Caco-2 (cell line): Measurements from ENCODE around the gene GPC5. TPM values are rescaled to one million over a fixed set of nuclear protein-coding genes. Genes with fewer than 3 reads are reported as not detected.

Experiments used
- BruUV-seq: library from RNA; stranded (reverse); fragments of 400-500 nt; replicated peaks from 2 replicates; lab custom pipeline; 2021; lab: Mats Ljungman, UMichigan
- CTCF ChIA-PET: fragments of 300-600 bp; sonication (Branson Sonifier 250); formaldehyde crosslinking; loops from one replicate; lab custom pipeline; 2022; ENCODE audit warnings: antibody characterized with exemption; lab: Charles Lee
- POLR2A ChIA-PET: fragments of 300-600 bp; sonication (Branson Sonifier 250); formaldehyde crosslinking; loops from one replicate; lab custom pipeline; 2022; ENCODE audit warnings: antibody characterized with exemption; lab: Charles Lee
- DNase-seq, 2 experiments: peaks; one replicate each; pipeline versions ENCODE4 v3.0.0 to v3.0.0-alpha.2; 2020 to 2022
- H3K27me3 ChIP-seq: replicated peaks from 2 replicates; pipeline ENCODE4 v1.6.0; 2011; ENCODE audit warnings: low read length; ENCODE audit not compliant: control insufficient read depth, insufficient read depth
- H3K36me3 ChIP-seq: 2 replicates; pipeline ENCODE4 v1.5.1; 2011; ENCODE audit warnings: low read length; ENCODE audit not compliant: control insufficient read depth, insufficient read depth
- H3K4me1 ChIP-seq: fragments of 250-450 bp; sonication (Bioruptor Pico); 2 replicates; pipeline ENCODE4 v1.5.1; 2020; ENCODE audit warnings: mild to moderate bottlenecking
- H3K4me3 ChIP-seq: 2 replicates; pipeline ENCODE4 v1.5.1; 2011; ENCODE audit warnings: low read depth, mild to moderate bottlenecking, control low read depth, low read length
- H3K9me3 ChIP-seq: fragments of 250-450 bp; sonication (Bioruptor Pico); 2 replicates; pipeline ENCODE4 v1.5.1; 2020; ENCODE audit warnings: mild to moderate bottlenecking, moderate library complexity
- H3K27ac Mint-ChIP-seq: one replicate; pipeline ENCODE4 v1.8.0; 2022; ENCODE audit warnings: mixed read lengths; ENCODE audit not compliant: unreplicated experiment
- H3K27me3 Mint-ChIP-seq: one replicate; pipeline ENCODE4 v1.8.0; 2022; ENCODE audit warnings: mixed read lengths; ENCODE audit not compliant: insufficient read depth, unreplicated experiment
- H3K36me3 Mint-ChIP-seq: one replicate; pipeline ENCODE4 v1.8.0; 2022; ENCODE audit warnings: mild to moderate bottlenecking, mixed read lengths; ENCODE audit not compliant: insufficient read depth, unreplicated experiment
- H3K4me1 Mint-ChIP-seq: one replicate; pipeline ENCODE4 v1.8.0; 2022; ENCODE audit warnings: low read depth, mixed read lengths; ENCODE audit not compliant: unreplicated experiment
- H3K4me3 Mint-ChIP-seq: one replicate; pipeline ENCODE4 v1.8.0; 2022; ENCODE audit warnings: mild to moderate bottlenecking, moderate library complexity, mixed read lengths; ENCODE audit not compliant: unreplicated experiment
- H3K9me3 Mint-ChIP-seq: one replicate; pipeline ENCODE4 v1.8.0; 2022; ENCODE audit warnings: mixed read lengths; ENCODE audit not compliant: unreplicated experiment
- intact Hi-C: fragments of 100-400 bp; cut with micrococcal nuclease; formaldehyde crosslinking; loops from one replicate; pipeline ENCODE4 v1.10.0; 2022; ENCODE audit not compliant: unreplicated experiment
- total RNA-seq: library from RNA; stranded (reverse); gene quantifications from 2 replicates; pipeline ENCODE4 v1.2.3, GENCODE V29; 2022
- TF ChIP-seq, protein P1 (sequence below), 2 experiments: fragments of 200-600 bp in 1 of 2; IDR thresholded peaks; 1 replicate in 1 of 2; 2 replicates in 1 of 2; pipeline versions ENCODE4 v1.5.1 to v1.8.0; 2011 to 2022; ENCODE audit warnings: antibody characterized with exemption in 1 of 2, control low read depth in 1 of 2, inconsistent platforms in 1 of 2, low read depth in 1 of 2, low read length in 1 of 2, mild to moderate bottlenecking in 1 of 2, moderate library complexity in 1 of 2; ENCODE audit not compliant: insufficient read depth in 1 of 2, severe bottlenecking in 1 of 2, unreplicated experiment in 1 of 2

Gene GPC5
- total RNA-seq, 1 experiment from 2014 or later: 4.1 TPM

DNA sequence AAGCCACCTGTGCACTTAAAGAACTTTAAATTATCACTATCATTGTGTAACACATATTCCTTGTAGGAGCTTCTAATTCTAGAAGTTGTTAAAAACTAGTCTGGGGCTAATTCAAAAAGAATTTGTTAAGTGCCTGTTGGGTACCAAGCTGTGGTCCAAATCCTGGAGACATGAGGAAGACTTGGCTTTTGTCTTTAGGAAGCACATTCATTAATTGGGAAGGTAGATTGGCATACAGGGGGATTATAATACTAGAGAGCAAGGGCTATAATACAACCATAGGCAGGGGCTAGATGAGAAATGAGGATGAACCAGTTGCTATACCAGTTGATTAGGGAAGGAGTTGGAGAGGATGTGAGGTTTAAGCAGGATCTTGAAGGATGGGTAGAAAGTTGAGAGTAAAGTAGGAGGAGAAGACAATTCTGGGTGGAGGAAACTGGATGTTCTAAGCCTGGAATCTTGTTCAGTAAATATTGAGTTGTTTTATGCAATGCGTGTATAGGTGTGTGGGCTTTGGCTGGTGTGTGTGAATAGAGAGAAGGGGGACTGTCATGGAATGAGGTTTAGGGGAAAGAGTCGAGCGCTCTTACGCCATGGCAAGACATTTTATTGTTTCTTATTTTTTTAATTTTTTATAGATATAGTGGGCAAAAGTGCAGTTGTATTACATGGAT, 350.1 kb downstream of the GPC5 start:
- intact Hi-C loops: no loop called here
- H3K4me3 ChIP-seq: no peak overlapping the region
- no peaks in the 10 kb centered on the region for H3K27me3 ChIP-seq
- no peaks in the 10 kb centered on the region for H3K4me1 Mint-ChIP-seq
- no peak overlapping the region for H3K27ac Mint-ChIP-seq
- no TSS peak for BruUV-seq
- H3K4me3 Mint-ChIP-seq: no peak overlapping the region
- ChIA-PET CTCF (no interaction called here), POLR2A (no interaction called here)
- H3K36me3 ChIP-seq: no peaks in the 10 kb centered on the region
- H3K4me1 ChIP-seq: peaks cover 23% of the 10 kb centered on the region
- H3K27me3 Mint-ChIP-seq: no peaks in the 10 kb centered on the region
- no peaks in the 10 kb centered on the region for H3K36me3 Mint-ChIP-seq
- DNase-seq: no peak
- TF ChIP-seq, protein P1, sequence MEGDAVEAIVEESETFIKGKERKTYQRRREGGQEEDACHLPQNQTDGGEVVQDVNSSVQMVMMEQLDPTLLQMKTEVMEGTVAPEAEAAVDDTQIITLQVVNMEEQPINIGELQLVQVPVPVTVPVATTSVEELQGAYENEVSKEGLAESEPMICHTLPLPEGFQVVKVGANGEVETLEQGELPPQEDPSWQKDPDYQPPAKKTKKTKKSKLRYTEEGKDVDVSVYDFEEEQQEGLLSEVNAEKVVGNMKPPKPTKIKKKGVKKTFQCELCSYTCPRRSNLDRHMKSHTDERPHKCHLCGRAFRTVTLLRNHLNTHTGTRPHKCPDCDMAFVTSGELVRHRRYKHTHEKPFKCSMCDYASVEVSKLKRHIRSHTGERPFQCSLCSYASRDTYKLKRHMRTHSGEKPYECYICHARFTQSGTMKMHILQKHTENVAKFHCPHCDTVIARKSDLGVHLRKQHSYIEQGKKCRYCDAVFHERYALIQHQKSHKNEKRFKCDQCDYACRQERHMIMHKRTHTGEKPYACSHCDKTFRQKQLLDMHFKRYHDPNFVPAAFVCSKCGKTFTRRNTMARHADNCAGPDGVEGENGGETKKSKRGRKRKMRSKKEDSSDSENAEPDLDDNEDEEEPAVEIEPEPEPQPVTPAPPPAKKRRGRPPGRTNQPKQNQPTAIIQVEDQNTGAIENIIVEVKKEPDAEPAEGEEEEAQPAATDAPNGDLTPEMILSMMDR (IDR thresholded peaks at IDR 0.05; ENCODE audit: insufficient read depth in 1 of 2, low read depth in 1 of 2, low read length in 1 of 2, severe bottlenecking in 1 of 2, unreplicated experiment in 1 of 2): no peak
- H3K9me3 Mint-ChIP-seq: no peaks in the 10 kb centered on the region
- H3K9me3 ChIP-seq: no peaks in the 10 kb centered on the region

DNA sequence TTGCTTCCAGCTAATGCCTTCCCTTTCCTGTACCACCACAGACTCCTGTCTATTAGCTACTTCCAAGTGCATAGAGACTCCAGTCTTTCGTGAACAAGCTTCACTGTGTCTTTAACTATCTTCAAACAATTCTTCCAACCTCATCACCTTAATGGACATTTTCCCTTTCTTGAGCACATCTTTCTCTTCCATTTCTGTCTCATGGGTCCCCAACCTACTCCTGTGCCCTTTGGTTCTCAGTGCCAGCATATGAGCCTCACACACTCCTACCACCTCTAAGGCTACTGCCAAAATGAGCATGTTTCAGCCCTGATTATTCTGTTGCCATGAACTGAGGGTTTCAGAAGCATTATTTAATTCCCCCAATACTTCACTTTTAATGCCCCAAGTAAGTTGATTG, 360.3 kb downstream of the GPC5 start:
- no peaks in the 10 kb centered on the region for H3K9me3 ChIP-seq
- TF ChIP-seq, protein P1 (IDR thresholded peaks at IDR 0.05; ENCODE audit: insufficient read depth in 1 of 2, low read depth in 1 of 2, low read length in 1 of 2, severe bottlenecking in 1 of 2, unreplicated experiment in 1 of 2): no peak
- Mint-ChIP-seq H3K27me3 (no peaks in the 10 kb centered on the region), H3K27ac (no peak overlapping the region), H3K4me1 (peaks cover 31% of the 10 kb centered on the region), H3K36me3 (peaks cover 6% of the 10 kb centered on the region), H3K9me3 (peaks cover 16% of the 10 kb centered on the region), H3K4me3 (no peak overlapping the region)
- BruUV-seq: no TSS peak
- ChIA-PET CTCF (no interaction called here), POLR2A (no interaction called here)
- no peak overlapping the region for H3K4me3 ChIP-seq
- no peaks in the 10 kb centered on the region for H3K27me3 ChIP-seq
- no peak for DNase-seq
- H3K36me3 ChIP-seq: no peaks in the 10 kb centered on the region
- intact Hi-C loops: no loop called here
- H3K4me1 ChIP-seq: peaks cover 35% of the 10 kb centered on the region

DNA sequence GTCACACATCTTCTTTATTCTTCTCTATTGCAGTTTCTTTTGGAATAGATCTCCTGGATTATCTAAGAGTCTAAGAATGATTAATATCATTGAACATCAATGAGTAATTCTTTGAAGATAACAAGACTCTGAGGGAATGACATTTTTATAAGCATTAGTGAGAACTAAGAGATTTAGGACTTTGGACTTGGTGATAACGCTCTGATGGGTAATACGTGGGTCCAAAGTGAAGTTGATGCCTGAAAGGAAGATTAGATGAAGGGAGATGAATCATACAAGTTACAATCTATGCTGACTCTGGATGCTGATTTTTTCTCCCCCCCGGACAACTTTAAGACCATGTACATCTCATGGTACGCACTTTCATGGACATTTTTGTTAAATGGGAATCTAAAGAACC, 364.5 kb downstream of the GPC5 start:
- Histone ChIP-seq H3K4me1 (peaks cover 75% of the 10 kb centered on the region), H3K36me3 (no peaks in the 10 kb centered on the region), H3K27me3 (no peaks in the 10 kb centered on the region), H3K4me3 (no peak overlapping the region), H3K9me3 (no peaks in the 10 kb centered on the region)
- peaks cover 62% of the 10 kb centered on the region for H3K4me1 Mint-ChIP-seq
- intact Hi-C loops: loop anchor here (5.0 kb wide), 1 partner anchor 339 kb away; no protein-coding TSS in a partner anchor
- TF ChIP-seq, protein P1 (IDR thresholded peaks at IDR 0.05; ENCODE audit: insufficient read depth in 1 of 2, low read depth in 1 of 2, low read length in 1 of 2, severe bottlenecking in 1 of 2, unreplicated experiment in 1 of 2): no peak
- peak; percentile 24 to 57 for DNase-seq
- H3K27ac Mint-ChIP-seq: peak overlapping the region; percentile 73
- ChIA-PET POLR2A (no interaction called here), CTCF (no interaction called here)
- peaks cover 6% of the 10 kb centered on the region for H3K36me3 Mint-ChIP-seq
- no peaks in the 10 kb centered on the region for H3K27me3 Mint-ChIP-seq
- peaks cover 34% of the 10 kb centered on the region for H3K9me3 Mint-ChIP-seq
- BruUV-seq: no TSS peak
- peak overlapping the region; percentile 25 for H3K4me3 Mint-ChIP-seq
